NCI-H226 (cell line): ENCODE data around the gene ENOX2.

Experiments
- DNase-seq: peaks from one replicate; pipeline ENCODE4 v3.0.0-alpha.2; 2015

The ENOX2 gene

DNA sequence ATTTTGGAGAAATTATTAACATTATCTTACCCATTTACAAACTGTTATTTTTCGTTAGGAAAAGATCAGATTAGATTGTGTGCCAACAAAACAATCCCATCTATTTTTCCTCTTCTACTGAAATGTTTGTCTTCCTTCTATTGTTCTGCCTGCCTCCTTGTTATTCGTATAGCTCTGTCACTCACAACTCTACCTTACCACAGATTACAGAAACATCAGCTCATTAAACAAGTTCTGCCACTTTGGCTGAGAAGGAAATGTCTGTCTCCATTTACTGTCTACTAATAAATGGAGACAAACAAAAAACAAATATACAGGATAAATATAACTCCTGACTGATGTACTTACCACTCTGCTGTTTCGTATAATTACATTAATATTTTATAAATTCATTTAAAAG is 211.4 kb downstream of the ENOX2 start:
- DNase-seq: no peak

DNA sequence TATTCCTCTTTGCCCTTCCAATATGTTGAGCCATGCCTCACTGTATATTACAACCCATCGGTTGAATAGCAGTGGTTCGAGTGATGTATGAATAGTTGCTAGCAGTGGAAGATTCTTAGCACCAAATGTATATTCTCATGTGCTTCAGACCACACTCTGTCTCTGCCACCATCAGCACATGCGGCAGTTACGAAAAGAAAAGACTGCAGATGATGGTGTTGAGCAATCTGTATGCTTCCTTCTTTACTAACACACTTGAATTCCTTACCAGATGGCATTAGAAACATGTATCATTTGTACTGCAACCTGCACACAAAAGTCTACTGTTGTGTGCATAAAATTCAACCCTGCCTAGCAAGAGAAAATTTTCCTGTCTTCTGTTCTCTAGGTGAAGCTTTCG is 214.6 kb downstream of the ENOX2 start:
- DNase-seq: no peak

DNA sequence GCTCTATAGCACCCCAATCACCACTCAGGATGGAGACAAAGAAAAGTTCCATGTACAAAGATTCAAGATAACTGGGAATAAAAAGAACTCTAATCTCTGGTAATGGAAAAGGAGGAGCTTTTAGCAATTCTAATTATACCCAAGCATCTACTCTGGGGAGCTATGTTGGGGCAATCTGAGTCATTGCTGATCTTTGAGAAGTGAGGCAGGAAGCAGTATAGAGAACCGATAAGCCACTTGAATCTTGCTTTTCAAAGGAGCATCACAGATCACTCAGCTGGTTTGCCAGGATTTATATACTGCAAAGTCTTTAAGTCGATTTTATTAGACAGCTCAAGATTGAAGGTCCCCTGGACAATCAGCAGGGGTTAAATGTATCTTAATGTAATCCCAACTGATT is 220.0 kb downstream of the ENOX2 start:
- no peak for DNase-seq

DNA sequence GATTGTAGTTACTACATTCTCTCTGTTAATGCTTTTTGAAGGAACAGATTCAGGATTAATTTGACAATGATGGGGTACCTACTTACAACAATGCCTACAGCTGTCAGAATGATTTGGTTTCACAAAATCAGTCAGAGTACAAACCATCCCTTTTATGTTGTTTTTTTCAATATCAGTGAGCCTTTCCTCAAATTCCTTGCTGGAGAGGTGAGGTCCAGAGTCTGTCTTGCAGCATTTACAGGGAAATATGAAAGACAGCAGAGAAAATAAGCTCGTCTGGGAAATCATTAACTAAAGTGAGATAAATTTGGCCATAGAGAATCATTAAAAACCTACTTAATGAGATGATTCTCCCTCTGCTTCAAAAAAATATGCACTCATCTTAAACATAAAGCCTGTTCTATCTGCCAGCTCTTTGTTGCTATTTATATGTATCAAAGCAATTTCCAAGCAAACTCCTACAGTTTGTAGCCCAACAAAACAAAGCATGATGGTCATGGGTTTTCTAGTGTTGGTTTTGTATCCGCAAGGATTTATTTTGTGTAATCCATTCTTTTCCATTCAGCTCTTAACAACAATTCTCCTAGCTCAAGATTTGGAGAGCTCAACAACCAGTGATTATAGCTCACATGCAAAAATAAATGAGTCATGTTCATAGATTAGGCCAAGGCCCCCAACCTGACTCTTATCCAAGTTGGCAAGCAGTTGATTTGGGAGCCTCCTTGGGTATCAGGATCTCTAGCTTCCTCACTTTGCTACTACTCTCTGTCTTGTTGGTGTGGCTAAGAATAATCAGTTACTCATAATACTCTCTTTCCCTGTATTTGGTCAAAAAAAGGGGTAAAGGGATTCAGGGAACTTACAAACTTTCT is 222.6 kb downstream of the ENOX2 start:
- DNase-seq: no peak

DNA sequence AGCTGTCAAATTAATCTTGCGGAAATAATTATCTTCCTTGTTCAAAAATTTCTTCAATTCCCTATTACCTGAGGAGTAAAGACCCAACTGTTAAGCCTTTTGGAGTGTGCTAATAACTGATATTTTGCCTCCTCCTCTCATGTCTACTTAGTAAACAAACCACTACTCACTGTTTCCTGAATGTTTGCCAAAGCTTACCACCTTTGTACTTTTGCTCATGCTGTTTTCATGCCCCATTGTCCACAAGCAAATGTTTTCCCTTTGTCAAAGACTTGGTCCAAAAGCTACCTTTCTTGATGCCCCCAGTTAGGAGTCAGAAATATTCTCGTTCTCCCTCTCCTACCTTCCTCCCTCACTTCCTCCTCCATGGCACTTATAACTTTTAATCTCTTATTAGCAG is 226.1 kb downstream of the ENOX2 start:
- no peak for DNase-seq

DNA sequence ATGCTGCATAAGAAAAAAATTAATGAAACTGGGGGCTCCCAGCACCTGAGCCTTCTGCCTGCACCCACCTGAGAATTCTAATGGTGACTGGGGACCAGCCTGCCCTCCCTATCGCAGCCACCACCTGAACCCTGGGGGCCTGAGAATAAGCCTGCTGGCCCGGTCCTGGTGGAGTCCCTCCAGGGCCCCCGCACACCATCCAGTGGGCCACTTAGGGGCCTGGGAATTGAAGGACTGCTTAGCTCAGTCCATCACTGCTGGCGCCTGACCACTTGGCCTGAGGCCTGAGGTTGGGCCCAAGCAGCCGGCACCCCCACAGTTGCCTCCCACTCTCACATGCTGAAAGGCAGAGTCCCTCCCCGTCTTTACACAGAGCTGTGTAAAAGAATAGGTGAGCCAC is 230.8 kb downstream of the ENOX2 start:
- no peak for DNase-seq

DNA sequence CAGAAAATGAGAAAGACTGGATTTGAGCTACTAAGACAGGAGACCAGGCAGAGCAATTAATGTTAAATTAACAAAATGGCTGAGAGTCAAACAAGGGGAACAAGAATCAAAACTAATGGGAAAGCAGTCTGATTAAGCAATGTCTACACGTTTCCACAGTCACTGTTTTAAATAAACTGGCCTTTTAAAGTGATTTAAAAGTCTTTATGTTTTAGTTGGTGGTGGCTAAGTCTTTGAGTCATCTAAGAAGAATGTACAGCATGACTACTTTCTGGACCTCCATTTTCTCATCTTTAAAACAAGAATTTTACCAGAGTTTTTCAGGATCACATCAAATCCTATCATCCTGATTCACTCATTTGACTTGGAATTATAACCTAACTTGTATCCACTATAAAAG is 233.8 kb downstream of the ENOX2 start:
- no peak for DNase-seq

DNA sequence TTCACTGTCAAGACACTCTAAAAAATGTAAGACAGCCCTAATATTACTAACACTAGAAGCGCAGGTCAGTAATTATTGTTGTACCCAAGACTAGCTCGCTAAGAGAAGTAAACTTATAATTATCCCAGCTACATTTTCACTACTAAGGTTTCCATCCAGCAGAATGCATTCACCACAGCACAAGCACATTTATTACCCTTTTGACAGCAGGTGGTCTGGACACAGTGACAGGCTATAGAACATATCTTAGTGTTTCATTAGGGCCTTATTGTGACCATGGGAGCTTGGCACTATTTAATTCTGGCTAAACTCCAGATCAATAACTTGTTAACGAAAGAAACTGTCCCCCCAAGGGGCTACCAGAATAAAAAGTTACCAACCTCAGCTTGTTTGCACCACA is 237.7 kb downstream of the ENOX2 start:
- DNase-seq: no peak

DNA sequence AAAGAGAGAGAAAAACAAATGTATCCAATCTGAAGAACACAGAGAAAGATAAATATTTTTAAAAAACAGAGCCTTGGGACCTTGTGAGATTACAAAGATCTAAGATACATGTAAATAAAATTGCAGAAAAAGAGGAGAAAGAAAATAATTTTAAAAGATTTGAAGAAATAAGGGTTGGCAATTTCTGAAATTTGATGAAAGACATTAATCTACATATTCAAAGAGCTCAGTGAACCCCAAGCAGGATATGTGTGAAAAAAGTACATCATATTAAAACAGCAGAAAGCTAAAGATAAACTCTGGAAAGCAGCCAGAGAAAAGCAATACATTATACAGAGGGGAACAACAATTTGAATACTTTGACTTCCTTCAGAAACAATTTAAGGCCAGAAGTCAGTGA is 244.7 kb downstream of the ENOX2 start:
- DNase-seq: no peak

DNA sequence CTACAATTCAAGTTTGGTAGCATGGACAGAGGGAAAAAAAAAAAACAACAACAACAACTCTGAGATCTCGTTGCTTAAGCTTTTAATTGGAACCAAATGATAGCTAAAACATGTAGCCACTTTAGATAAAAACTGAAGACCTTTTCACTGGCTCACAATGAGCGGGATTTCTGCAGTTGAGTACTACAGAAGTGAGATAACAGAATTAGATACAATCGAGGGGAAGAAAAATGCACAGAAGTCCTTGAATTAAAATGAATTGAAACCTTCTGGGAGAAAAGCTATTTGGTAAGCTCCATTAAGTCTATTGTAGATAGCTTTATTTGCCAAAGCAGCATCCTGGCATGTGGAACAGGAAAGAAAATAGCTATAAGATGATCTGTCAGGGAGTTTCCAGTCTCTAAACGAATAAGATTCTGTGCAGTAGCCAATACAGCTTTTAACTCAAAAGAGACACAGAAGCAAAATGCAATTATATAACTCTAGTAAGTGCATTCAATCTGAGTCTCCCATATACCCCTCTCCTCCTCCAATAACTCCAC is 248.5 kb downstream of the ENOX2 start:
- DNase-seq: no peak

DNA sequence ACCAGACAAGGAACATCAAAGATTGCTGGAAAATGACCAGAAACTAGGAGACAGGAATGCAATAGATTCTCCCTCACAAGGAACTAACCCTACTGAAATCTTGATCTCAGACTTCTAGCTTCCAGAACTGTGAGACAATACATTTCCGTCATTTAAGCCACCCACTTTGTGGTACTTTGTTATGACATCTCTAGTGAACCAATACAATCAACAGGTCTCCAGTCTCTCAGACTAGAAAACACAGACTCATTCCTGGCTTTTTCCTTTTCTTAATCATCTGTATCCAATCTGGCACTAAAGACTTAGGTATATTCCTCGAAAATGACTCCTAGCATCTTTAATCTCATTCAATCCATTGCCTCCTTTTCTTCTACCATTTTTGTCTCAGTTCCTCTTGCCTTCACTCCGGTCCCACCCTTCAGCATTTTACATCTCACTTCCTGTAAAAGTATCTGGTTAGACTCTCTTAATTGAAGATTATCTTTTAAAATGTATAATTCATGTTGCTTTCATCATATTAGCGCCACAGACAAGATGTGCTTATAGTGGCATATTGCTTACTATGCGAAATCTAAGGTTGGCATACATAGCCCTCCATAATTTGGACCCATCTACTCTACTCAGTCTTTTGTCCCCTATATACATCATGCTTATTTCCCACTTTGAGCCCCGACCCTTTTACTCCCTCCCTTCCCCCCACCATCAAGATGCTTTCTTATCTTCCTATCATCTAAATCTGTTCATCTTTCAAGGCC is 250.0 kb downstream of the ENOX2 start:
- no peak for DNase-seq

DNA sequence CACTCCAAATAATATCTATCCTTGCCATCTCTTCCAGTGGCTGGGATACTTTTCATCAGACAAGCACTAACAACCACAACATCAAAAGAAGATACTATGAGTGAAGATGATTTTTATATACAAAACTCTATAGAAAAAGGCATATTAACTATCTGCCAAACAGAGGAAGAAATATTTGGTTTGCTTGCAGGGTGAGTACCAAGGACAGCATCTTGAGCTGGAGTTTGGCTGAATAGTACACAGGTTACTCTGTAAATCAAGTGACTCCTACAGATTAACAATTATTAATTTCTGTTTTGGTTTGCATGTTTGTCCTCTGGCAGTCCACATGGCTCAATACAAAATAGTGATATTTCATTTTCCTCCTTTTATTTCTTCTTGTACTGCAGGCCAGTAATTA is 253.3 kb downstream of the ENOX2 start:
- no peak for DNase-seq

DNA sequence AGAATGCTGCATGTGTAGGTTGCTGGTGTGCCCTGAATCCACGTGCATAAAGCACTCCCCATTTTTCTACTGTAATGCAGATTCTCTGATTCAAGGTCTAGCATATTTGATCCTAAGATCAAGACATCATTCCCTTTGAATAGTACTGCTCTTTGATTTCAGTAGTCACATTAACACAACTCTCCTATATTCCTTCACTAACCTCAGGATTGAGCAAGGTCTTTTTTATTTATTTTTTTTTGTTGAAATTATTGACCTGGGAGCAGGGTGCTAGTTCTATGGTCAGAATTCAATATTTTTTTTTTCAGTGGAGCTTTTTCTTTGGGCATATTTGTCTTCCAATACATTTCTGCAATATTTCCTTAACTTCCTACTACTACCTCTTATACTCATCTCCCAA is 255.5 kb downstream of the ENOX2 start:
- DNase-seq: no peak

DNA sequence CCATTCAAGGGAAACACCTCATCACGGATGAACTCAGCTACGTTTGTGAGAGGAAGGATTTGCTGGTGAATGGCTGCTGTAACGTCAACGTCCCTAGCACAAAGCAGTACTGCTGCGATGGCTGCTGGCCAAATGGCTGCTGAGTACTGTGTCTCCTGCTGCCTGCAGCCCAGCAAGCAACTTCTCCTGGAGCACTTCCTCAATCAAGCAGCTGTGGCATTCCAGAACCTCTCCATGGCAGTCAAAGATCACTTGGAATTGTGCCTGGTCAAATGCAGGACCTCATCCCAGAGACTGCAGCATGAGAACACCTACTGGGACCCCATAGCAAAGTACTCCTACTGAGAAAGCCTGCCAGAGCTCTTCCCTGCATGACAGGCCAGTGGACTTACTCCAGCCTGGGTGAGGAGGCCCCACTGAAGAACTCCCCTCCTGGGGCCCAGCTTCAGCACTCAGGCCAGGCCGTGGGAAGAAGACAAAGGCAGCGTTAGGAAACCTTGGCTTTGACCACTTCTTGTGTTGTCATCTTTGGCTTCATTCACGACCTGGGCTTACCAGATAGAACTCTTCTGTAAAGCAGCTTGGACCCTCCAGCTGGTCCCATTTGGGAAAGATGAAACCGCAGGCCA is 256.9 kb downstream of the ENOX2 start:
- no peak for DNase-seq

DNA sequence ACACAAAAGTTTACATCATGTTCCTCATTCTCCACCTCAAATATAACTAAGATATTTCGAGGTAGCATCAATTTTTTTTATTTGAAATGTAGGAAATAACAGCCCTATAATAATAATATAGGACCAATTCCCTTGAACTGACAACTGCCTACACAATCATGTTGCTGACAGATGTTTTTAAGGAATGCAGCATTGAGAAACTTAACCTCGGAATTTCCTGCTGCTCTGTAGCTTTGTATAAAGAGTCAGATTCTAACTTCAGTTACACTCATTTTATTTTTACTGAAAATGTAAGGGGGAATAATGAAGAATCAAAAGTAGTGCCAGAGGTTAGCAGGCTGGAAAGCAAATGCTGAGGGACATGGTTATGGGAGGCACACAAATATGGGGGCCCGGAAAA is 265.4 kb downstream of the ENOX2 start:
- no peak for DNase-seq

DNA sequence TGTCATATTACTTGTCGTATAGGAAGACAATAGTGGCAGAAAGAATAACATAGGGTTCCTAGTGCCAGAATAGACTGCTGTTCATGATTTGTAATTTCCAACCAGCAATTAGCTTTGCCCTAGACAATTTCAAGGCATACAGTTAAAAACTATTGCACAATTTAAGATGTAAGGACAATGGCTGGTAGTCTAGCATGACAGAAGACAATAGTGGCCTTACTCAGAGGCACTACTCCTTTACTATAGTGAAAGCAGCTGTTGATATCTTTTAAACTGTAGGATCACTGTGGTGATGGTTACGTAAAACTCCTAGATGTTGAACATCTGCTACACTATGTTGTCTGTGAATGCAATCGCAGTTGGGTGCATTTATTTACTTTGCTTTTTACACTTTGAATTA is 266.7 kb downstream of the ENOX2 start:
- DNase-seq: no peak

DNA sequence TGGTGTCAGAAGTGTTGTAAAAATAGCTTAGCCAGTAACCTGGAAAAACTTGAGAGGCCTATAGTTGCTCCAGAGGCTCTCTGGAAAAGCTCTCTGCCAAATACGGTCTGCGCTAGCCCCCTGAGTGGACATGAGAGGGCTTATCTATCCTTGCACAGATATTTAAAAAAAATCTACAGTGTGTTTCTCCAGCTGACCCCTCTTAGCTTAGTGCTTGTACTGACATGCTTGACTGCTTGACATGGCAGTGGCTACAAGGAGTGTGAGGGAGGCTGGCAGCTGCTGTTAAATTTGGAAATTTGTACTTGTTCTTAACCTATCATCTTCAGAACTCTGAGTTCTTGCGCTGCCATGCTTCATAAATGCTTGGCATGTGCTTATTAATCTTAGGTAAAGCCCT is 272.0 kb downstream of the ENOX2 start:
- no peak for DNase-seq

DNA sequence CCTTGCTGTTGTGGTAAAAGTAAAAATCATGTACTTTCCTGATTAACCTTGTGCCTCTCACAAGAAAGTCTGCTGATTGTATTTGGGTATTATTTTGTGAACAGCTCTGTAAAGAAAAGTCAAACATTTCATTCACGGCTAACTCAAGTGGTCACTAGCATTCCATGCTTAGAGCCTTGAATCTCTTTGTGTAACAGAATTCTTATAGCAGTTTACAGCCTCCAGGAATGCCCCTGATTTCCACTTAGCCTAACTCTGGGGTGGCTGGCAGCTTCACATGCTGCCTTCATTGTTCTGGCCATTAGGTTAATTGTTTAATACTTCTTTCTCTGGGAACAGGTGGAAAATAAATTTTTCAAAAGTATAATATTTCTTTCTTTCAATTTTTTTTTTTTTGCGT is 274.5 kb downstream of the ENOX2 start:
- DNase-seq: no peak

DNA sequence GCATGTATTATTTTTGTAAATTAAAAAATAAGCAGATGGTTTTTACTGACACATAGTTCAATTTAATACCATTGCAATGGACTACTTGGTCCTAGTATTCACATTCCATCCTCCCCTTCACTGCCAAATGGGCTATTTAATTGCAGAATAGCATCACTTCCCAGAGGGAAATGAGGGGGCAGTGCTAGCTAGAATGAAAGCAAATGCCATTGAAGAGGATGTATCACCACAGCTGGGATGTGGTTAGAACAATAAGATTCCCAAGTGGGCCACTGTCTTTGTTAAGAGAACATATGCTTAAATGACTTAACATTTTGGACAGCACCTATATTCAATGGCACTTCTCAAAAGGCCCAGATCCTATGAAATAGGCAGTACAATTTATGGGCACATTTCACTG is 276.5 kb downstream of the ENOX2 start:
- no peak for DNase-seq

DNA sequence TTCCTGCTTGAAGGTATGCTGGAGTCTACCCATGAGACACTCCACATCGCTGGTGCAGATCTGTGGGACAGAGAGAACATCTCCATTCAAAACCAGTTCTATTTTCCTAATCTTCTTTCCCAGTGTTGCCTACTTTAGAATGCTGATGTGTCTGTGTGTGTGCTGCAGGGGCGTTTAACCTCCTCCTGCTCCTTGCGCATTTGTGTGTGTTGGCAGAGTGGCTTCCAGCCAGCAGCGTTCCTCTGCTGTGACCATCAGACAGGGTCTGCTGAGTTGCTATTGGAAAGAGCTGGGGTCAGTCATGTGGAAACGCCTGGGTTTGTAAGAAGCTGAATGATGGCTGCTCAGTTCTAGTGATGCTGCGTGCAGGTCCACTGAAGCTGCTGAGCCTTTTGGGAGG is 277.6 kb downstream of the ENOX2 start:
- no peak for DNase-seq

DNA sequence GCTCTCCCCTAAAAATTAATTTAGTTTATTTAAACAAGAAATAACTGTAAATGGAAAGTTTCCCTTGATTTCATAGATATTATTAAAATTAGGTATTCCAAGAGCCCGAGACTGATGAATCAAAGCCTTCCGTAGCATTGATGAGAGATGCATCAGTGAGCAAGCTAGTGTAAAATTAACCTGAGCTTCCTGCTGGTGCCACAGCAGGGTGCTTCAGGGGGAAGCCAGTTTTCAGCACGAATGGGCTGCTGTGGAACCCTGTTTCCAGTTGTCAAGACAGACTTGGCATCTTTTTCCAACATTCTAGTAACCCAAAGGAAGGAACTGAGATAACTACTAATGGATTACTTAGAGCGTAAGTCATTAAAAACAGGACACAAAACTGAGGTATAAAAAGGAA is 279.5 kb downstream of the ENOX2 start:
- no peak for DNase-seq

DNA sequence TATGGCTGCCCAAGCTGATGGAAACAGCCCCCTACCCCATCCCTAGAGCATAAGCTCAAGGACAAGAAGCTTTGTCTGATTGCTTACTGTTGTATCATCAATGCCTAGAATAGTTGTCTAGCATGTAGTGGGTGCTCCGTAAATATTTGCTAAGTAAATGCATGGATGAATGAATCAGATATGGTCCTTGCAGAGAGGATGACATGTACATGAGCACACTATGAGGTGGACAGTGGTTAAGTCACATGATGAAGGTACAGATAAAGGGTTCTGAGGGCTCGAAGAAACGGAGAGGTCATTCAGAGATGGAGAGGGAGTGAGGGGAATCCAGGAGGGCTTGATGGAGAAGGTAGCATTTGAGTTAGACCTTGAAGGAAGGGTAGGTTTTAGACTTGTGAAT is 287.1 kb downstream of the ENOX2 start:
- DNase-seq: no peak

DNA sequence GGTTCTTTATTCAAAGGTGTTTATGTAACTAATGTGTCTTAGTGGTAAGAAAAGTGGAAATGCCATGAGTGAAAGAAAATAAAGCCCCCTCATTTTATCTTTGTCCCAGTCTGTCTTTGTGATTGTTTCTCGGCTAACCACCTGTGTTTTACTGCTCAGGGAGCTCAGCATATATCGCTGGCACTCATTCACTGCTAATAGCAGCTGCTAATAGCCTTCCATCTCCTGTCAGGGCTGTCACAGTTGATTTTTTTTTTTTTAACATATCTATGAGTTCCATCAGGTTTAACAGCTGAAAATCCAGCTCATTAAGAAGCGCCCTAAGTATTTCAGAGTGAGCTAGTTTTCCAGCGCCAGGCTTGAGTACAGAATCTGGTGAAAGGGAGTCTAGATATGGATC is 295.6 kb downstream of the ENOX2 start:
- no peak for DNase-seq

DNA sequence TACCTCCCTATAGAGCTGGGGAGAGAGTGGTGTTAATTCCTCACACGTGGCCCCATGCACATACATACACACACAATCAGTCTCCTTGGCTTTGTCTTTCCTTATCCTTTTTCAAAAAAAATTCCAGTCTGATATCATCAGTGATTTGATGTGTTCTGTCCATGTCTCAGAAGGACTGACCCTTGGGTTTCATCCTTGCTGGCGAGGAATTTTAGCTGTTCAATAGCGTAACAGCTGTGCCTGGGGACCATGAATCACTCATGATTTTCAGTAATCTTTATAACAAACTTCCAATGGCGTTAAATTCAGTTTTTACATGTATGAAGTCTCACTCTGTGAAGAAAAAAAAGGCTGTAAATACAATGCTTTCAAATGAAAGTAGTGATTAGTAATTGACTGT is 296.6 kb downstream of the ENOX2 start:
- no peak for DNase-seq
